Measurements from ENCODE around the gene IFT43.

Gene IFT43

DNA sequence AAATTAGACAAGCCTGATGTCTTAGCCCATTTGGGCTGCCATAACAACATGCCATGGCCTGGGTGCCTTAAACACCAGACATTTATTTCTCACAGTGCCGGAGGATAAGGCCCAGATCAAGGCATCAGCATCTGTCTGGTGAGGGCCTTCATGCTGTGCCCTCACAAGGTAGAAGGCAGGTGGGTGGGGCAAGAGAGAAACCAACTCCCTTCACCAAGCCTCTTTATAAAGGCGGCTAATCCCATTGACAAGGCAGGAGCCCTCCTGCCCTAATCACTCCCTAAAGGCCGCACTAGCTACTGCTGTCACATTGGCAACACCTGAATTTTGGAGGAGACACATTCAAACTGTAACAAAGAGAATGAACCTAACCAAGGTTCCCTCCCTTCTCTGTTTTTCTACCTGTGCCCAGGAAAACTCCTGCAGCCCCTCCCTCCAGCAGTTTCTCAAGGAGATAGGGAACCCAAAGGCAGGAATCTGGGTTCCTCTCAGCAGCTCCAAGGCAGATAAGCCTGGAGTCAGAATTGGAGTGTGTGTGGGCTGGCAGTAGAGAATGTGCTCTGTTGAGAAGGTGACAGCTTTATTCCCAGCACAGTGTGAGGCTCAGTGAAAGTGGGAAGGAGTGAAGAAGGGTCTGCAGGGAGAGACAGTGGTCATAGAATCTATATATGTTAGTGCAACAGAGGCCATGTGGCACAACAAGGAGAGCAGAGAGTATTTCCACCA lies 144.5 kb downstream of the IFT43 start:
- no peaks in the 10 kb centered on the region for H3K9me3 Mint-ChIP-seq
- peaks cover 71% of the 10 kb centered on the region for H3K27me3 Mint-ChIP-seq (ENCODE audit: low read depth, poor library complexity)
- no peak for DNase-seq
- peaks cover 16% of the 10 kb centered on the region for H3K4me1 Mint-ChIP-seq
- no peak overlapping the region for H3K27ac Mint-ChIP-seq
- TF ChIP-seq, protein P1, sequence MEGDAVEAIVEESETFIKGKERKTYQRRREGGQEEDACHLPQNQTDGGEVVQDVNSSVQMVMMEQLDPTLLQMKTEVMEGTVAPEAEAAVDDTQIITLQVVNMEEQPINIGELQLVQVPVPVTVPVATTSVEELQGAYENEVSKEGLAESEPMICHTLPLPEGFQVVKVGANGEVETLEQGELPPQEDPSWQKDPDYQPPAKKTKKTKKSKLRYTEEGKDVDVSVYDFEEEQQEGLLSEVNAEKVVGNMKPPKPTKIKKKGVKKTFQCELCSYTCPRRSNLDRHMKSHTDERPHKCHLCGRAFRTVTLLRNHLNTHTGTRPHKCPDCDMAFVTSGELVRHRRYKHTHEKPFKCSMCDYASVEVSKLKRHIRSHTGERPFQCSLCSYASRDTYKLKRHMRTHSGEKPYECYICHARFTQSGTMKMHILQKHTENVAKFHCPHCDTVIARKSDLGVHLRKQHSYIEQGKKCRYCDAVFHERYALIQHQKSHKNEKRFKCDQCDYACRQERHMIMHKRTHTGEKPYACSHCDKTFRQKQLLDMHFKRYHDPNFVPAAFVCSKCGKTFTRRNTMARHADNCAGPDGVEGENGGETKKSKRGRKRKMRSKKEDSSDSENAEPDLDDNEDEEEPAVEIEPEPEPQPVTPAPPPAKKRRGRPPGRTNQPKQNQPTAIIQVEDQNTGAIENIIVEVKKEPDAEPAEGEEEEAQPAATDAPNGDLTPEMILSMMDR (IDR thresholded peaks at IDR 0.05), result no peak
- H3K4me3 Mint-ChIP-seq, result no peak overlapping the region
- H3K36me3 Mint-ChIP-seq (ENCODE audit: low read depth), result no peaks in the 10 kb centered on the region

DNA sequence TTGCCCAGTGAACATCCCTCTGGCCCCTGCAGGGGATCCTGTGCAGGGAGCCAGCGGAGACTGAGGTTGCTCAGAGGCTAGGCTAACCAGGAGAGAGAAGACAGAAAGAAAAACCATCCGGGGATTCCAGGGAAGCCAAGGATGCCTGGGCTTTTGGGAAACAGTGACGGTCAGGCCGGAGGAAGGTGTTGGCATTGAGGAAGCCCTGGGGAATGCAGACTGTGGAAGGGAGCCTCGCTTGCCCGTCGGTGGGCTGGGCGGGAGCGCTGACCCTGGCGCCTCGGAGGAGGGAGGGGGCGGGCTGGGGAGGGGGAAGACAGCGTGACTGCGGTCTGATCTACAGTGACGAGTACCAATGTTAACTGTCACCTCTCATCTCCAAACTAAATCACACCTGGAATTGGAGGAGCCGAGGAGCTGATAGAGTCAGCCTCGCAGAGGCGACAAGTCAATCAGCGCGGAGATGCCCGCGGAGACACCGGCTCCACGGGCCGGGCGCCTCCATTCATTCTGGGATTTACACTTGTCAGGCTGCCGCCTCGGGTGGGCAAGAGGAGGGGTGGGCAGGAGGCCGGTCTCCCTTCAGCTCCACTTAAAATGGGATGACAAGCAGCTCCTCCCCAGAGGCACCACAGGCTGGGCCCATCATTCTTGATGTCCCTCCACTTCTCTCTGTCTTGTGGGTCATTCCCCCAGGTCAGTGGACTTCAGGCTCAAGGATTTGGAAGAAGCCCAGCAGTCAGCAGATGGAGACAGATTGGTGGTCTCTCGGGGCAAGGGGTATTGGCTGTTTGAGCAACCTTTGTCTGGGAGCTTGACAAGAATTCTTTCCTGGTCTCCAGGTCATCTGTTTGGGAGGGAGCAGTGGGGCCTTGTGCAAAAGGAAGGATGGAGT lies 145.8 kb downstream of the IFT43 start:
- Mint-ChIP-seq H3K4me1 (peaks cover 4% of the 10 kb centered on the region), H3K4me3 (no peak overlapping the region), H3K27me3 (ENCODE audit: low read depth, poor library complexity) (peaks cover 79% of the 10 kb centered on the region), H3K36me3 (ENCODE audit: low read depth) (no peaks in the 10 kb centered on the region), H3K27ac (no peak overlapping the region), H3K9me3 (no peaks in the 10 kb centered on the region)
- TF ChIP-seq, protein P1 (IDR thresholded peaks at IDR 0.05), result no peak
- DNase-seq, result no peak

DNA sequence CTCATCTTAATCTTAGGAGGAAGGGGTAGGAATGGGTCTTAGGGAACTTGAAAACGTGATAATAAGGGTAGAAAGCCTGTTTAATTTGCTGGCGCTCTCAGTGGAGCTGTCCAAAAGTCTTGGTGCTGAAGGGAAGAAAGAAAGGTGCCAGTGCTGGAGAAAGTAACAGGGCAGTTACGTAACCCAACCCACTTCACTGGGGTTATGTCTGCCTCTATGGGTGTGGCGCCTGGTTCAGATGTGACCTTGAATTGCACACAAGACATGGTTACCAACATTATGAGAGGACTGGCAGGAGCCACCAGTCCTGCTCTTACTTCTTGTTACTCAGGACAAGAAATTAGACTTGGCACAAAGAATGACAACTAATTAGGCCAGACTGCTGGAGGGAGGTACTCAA lies 147.5 kb downstream of the IFT43 start:
- peaks cover 88% of the 10 kb centered on the region for H3K27me3 Mint-ChIP-seq (ENCODE audit: low read depth, poor library complexity)
- no peak overlapping the region for H3K27ac Mint-ChIP-seq
- DNase-seq, result peak; percentile 70
- H3K36me3 Mint-ChIP-seq (ENCODE audit: low read depth), result no peaks in the 10 kb centered on the region
- no peaks in the 10 kb centered on the region for H3K9me3 Mint-ChIP-seq
- peaks cover 6% of the 10 kb centered on the region for H3K4me1 Mint-ChIP-seq
- TF ChIP-seq, protein P1 (IDR thresholded peaks at IDR 0.05), result no peak
- H3K4me3 Mint-ChIP-seq, result no peak overlapping the region
